GM21825 (cell line): Measurements from ENCODE around the gene UCP2.
"Not testable (repeated sequence)": the region's sequence is repeated elsewhere in the genome, so short reads cannot be mapped to it uniquely, and the experiment has no call there.

Experiments used
- ATAC-seq: cut with Tn5 transposase; IDR thresholded peaks from one replicate; pipeline ENCODE4 v1.9.1; 2021; ENCODE audit warnings: mild to moderate bottlenecking, moderate library complexity; ENCODE audit not compliant: unreplicated experiment

UCP2 gene

GRCh38 chr11:73946798-73947458 lies 35.7 kb downstream of the UCP2 start:
- no peak for ATAC-seq

GRCh38 chr11:73945396-73945795 lies 37.2 kb downstream of the UCP2 start:
- ATAC-seq = no peak

GRCh38 chr11:73944901-73945300 lies 37.7 kb downstream of the UCP2 start:
- no peak for ATAC-seq

- no peak for ATAC-seq
These were observed 38.6 kb downstream of the UCP2 start for GRCh38 chr11:73944085-73944484.

- ATAC-seq = no peak
These were observed 40.6 kb downstream of the UCP2 start for GRCh38 chr11:73942010-73942409.

- no peak for ATAC-seq
These were observed 41.7 kb downstream of the UCP2 start for GRCh38 chr11:73940801-73941570.

- ATAC-seq = no peak
These were observed 43.5 kb downstream of the UCP2 start for GRCh38 chr11:73939096-73939495.

GRCh38 chr11:73936047-73936446 lies 46.6 kb downstream of the UCP2 start:
- not testable (repeated sequence) for ATAC-seq

- ATAC-seq = no peak
These were observed 49.9 kb downstream of the UCP2 start for GRCh38 chr11:73932781-73933180.

- no peak for ATAC-seq
These were observed 50.7 kb downstream of the UCP2 start for GRCh38 chr11:73931951-73932350.

- ATAC-seq = no peak
These were observed 51.5 kb downstream of the UCP2 start for GRCh38 chr11:73931039-73931645.

GRCh38 chr11:73929388-73929787 lies 53.3 kb downstream of the UCP2 start:
- ATAC-seq = no peak
